ENCODE measurements around the gene THPO.

The THPO gene

GRCh38 chr3:184378651-184379357 lies 797 bp upstream of the THPO start:
- TF ChIP-seq CTCF (conservative IDR thresholded peaks at IDR 0.05): no peak
- TF ChIP-seq ZFX (IDR thresholded peaks at IDR 0.05): no peak
- H3K27ac ChIP-seq: no peak overlapping the region

GRCh38 chr3:184377374-184377773 lies 633 bp downstream of the THPO start:
- H3K27ac ChIP-seq: no peak overlapping the region
- TF ChIP-seq ZFX (IDR thresholded peaks at IDR 0.05) (no peak), CTCF (conservative IDR thresholded peaks at IDR 0.05) (no peak)

- TF ChIP-seq ZFX (IDR thresholded peaks at IDR 0.05): no peak
- no peak for TF ChIP-seq CTCF (conservative IDR thresholded peaks at IDR 0.05)
- H3K27ac ChIP-seq: no peak overlapping the region
Observed at GRCh38 chr3:184375747-184376461, 2.1 kb downstream of the THPO start.

- H3K27ac ChIP-seq: no peak overlapping the region
- TF ChIP-seq CTCF (conservative IDR thresholded peaks at IDR 0.05): no peak
- TF ChIP-seq ZFX (IDR thresholded peaks at IDR 0.05): no peak
Observed at GRCh38 chr3:184373422-184373821, 4.6 kb downstream of the THPO start.

GRCh38 chr3:184372911-184373310 lies 5.1 kb downstream of the THPO start:
- TF ChIP-seq CTCF (conservative IDR thresholded peaks at IDR 0.05) (no peak), ZFX (IDR thresholded peaks at IDR 0.05) (no peak)
- no peak overlapping the region for H3K27ac ChIP-seq

- no peak for TF ChIP-seq ZFX (IDR thresholded peaks at IDR 0.05)
- no peak for TF ChIP-seq CTCF (conservative IDR thresholded peaks at IDR 0.05)
- no peak overlapping the region for H3K27ac ChIP-seq
Observed at GRCh38 chr3:184372296-184372821, 5.6 kb downstream of the THPO start.

- peak; percentile 99 for TF ChIP-seq CTCF (conservative IDR thresholded peaks at IDR 0.05)
- no peak for TF ChIP-seq ZFX (IDR thresholded peaks at IDR 0.05)
- H3K27ac ChIP-seq: no peak overlapping the region; the same call in 1 of the 2 replicates
Observed at GRCh38 chr3:184371570-184372018, 6.4 kb downstream of the THPO start.
